Stimulated activated CD4-positive, alpha-beta T cell treated with anti-CD3 and anti-CD28 coated beads, TNF-alpha, amount 100 ng/mL, for 4 hours (primary cell): ENCODE data around the gene DKK2.

Source experiments
- DNase-seq, 3 experiments: peaks; one replicate each; pipeline ENCODE4 v3.0.0-alpha.2; 2020; ENCODE audit warnings: low read depth in 3 of 3

Gene DKK2

GRCh38 chr4:107035819-107036583 lies at the start of gene DKK2:
DKK2 (minus strand) TSS chr4:107036313; CDS start chr4:107035591, 722 bp downstream.
- no peak for DNase-seq

GRCh38 chr4:107077192-107077591 lies 41.1 kb upstream of the DKK2 start:
- no peak for DNase-seq

- DNase-seq, result no peak
Measured at GRCh38 chr4:107072836-107073736, 37.0 kb upstream of the DKK2 start.

- no peak for DNase-seq
Measured at GRCh38 chr4:107071108-107071507, 35.0 kb upstream of the DKK2 start.

GRCh38 chr4:107069049-107069448 lies 32.9 kb upstream of the DKK2 start:
- DNase-seq, result no peak

GRCh38 chr4:107068116-107068515 lies 32.0 kb upstream of the DKK2 start:
- no peak for DNase-seq

DNA sequence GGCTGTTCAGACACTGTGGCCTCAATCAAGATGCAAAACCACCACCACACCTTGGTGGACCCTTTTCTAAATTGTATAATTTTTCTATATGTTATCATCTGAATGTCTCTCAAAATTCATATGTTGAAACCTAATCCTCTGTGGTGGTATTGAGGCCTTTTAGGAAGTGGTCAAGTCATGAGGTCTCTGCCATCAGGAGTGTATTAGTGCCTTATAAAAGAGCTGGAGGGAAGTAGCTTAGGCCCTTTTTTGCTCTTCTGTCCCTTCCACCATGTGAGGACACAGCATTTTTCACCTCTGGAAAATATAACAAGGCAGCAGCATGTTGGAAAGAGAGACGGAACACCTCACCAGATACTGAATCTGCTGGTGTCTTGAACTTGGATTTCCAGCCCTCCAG lies 30.5 kb upstream of the DKK2 start:
- no peak for DNase-seq

- DNase-seq, result no peak
Measured at GRCh38 chr4:107065201-107065600, 29.1 kb upstream of the DKK2 start.

GRCh38 chr4:107060388-107060787 lies 24.3 kb upstream of the DKK2 start:
- no peak for DNase-seq

GRCh38 chr4:107058828-107059227 lies 22.7 kb upstream of the DKK2 start:
- DNase-seq, result no peak

DNA sequence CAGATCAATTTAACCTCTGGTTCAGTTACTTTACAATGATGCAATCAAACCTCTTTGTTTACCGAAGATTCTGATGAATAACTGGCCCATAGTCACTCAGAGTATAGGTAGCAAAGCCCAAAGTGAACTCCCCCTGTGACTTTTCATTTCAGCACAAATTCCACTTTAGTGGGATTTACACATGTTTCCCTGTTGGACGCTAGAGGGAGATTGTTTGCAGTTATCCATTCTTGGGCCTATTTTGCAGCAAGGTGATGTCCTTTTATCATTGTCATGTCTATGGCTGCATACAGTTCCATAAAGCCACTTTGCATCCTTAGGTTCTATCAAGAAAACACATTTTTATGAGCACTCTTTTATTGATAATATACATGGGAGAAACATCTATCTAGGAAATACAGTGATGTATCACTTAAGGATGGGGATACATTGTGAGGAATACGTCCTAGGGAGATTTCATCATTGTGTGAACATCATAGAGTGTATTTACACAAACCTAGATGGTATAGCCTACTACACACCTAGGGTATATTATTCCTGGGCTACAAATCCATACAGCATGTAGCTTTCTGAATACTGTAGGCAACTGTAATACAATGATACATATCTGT lies 14.5 kb upstream of the DKK2 start:
- no peak for DNase-seq

- DNase-seq, result no peak
Measured at GRCh38 chr4:107046261-107046660, 10.1 kb upstream of the DKK2 start.

GRCh38 chr4:107044170-107044569 lies 8.1 kb upstream of the DKK2 start:
- no peak for DNase-seq

- no peak for DNase-seq
Measured at GRCh38 chr4:107037199-107037584, 1.1 kb upstream of the DKK2 start.

- no peak for DNase-seq
Measured at GRCh38 chr4:107036584-107037198, 578 bp upstream of the DKK2 start.

- DNase-seq, result no peak
Measured at GRCh38 chr4:107034996-107035818, 906 bp downstream of the DKK2 start.

GRCh38 chr4:107034091-107034995 lies 1.8 kb downstream of the DKK2 start:
- DNase-seq, result no peak

GRCh38 chr4:107027379-107027778 lies 8.7 kb downstream of the DKK2 start:
- no peak for DNase-seq

GRCh38 chr4:107018344-107018735 lies 17.8 kb downstream of the DKK2 start:
- no peak for DNase-seq
